ENCODE results near the gene ATP1A4. TPM values are rescaled to one million over a fixed set of nuclear protein-coding genes. Genes with fewer than 3 reads are reported as not detected.

Gene ATP1A4
- total and polyA plus RNA-seq, 2 of the 13 experiments (the other 11 are each of a cell fraction or from before 2014, with no cell fraction given) = not detected

- TF ChIP-seq GPBP1L1 (CRISPR knock-in tag; IDR thresholded peaks at IDR 0.05) (no peak), RFX1 (IDR thresholded peaks at IDR 0.05) (no peak), THAP11 (CRISPR knock-in tag; IDR thresholded peaks at IDR 0.05) (0 out of 2 replicates have a peak, but pooled peaks have one; percentile 10), ARID4A (CRISPR knock-in tag; IDR thresholded peaks at IDR 0.05; ENCODE audit: borderline replicate concordance) (no peak; the same call in 1 of the 2 replicates), ZNF430 (CRISPR knock-in tag; IDR thresholded peaks at IDR 0.05) (no peak), ZNF263 (CRISPR knock-in tag; IDR thresholded peaks at IDR 0.05) (no peak), GLMP (CRISPR knock-in tag; IDR thresholded peaks at IDR 0.05; ENCODE audit: borderline replicate concordance) (no peak), SIX4 (CRISPR knock-in tag; IDR thresholded peaks at IDR 0.05) (no peak), DZIP1 (CRISPR knock-in tag; IDR thresholded peaks at IDR 0.05) (no peak), ZNF660 (CRISPR knock-in tag; IDR thresholded peaks at IDR 0.05; ENCODE audit: borderline replicate concordance, low read depth) (no peak), NBN (conservative IDR thresholded peaks at IDR 0.05) (no peak), HDAC2 (CRISPR knock-in tag; IDR thresholded peaks at IDR 0.05) (0 out of 2 replicates have a peak, but pooled peaks have one; percentile 28)
- TF ChIP-seq, protein P1, sequence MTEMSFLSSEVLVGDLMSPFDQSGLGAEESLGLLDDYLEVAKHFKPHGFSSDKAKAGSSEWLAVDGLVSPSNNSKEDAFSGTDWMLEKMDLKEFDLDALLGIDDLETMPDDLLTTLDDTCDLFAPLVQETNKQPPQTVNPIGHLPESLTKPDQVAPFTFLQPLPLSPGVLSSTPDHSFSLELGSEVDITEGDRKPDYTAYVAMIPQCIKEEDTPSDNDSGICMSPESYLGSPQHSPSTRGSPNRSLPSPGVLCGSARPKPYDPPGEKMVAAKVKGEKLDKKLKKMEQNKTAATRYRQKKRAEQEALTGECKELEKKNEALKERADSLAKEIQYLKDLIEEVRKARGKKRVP (CRISPR knock-in tag; IDR thresholded peaks at IDR 0.05) = peak in 1 of 2 experiments; percentile 80; a peak in 2 of 4 replicates
- TF ChIP-seq, protein P2, sequence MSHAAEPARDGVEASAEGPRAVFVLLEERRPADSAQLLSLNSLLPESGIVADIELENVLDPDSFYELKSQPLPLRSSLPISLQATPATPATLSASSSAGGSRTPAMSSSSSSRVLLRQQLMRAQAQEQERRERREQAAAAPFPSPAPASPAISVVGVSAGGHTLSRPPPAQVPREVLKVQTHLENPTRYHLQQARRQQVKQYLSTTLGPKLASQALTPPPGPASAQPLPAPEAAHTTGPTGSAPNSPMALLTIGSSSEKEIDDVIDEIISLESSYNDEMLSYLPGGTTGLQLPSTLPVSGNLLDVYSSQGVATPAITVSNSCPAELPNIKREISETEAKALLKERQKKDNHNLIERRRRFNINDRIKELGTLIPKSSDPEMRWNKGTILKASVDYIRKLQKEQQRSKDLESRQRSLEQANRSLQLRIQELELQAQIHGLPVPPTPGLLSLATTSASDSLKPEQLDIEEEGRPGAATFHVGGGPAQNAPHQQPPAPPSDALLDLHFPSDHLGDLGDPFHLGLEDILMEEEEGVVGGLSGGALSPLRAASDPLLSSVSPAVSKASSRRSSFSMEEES (CRISPR knock-in tag; IDR thresholded peaks at IDR 0.05) = 0 out of 2 replicates have a peak, but pooled peaks have one; percentile 32
- TF ChIP-seq, protein P3, sequence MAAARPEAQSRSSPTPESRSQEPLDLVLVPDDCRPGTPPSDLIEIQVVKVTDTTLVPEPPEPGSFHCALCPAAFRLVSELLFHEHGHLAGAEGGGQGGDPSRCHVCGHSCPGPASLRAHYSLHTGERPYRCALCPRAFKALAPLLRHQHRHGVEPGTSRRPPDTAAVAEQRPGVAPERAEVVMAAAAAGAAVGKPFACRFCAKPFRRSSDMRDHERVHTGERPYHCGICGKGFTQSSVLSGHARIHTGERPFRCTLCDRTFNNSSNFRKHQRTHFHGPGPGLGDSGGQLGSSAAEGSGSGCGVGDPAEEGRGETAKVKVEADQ (CRISPR knock-in tag; IDR thresholded peaks at IDR 0.05; ENCODE audit: borderline replicate concordance) = no peak
Observed at GRCh38 chr1:160124705-160125478, 26.5 kb upstream of the ATP1A4 start (continued).

All from HepG2 (cell line).